NCI-H2107 treated with DMSO at 0.1 percent for 48 hours (cell line): ENCODE results near the gene SDC4.

Source experiments
- DNase-seq: peaks from one replicate; lab custom pipeline; 2025; ENCODE audit not compliant: unreplicated experiment; lab: John Stamatoyannopoulos, UW

The SDC4 gene

DNA sequence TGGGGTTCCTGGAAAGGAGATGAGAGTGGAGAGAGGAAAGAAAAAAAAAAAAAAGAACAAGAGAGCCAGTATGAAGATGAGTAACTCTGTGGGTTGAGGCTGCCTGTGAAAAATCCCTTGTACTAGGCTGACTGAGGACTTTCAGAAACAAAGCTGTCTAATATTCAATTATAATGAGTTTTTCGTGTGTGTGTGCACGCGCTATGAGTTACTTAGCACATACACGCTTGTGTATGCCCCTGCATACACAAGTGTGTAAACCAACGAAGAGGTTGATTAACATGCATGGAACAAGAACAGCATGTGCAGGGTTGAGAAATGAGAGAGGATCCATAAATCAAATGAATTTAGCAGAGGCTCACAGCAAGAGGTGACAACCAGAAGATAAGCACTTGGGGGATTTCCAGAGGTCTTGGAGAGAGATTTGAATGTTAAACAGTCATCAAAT lies 46.4 kb downstream of the SDC4 start:
- no peak for DNase-seq

- DNase-seq: no peak
Measured at GRCh38 chr20:45300961-45301360, 47.3 kb downstream of the SDC4 start.

DNA sequence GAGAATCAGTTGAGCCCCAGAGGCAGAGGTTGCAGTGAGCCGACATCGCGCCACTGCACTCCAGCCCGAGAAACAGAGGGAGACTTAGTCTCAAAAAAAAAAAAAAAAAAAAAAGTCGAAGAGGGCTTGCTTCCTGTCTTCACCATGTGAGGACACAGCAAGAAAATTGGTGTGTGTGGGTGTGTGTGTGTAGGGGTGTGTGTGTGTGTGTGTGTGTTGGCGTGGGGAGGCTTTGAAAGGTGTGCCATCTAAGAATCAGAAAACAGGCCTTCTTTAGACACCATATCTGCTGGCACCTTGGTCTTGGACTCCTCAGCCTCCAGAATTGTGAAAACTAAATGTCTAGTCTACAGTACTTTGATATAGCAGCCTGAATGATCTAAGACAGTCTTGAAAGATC lies 48.4 kb downstream of the SDC4 start:
- DNase-seq: no peak

- DNase-seq: no peak
Measured at GRCh38 chr20:45297786-45298497, 50.3 kb downstream of the SDC4 start.

- no peak for DNase-seq
Measured at GRCh38 chr20:45294659-45295058, 53.6 kb downstream of the SDC4 start.

GRCh38 chr20:45294003-45294368 lies 54.2 kb downstream of the SDC4 start:
- DNase-seq: no peak

DNA sequence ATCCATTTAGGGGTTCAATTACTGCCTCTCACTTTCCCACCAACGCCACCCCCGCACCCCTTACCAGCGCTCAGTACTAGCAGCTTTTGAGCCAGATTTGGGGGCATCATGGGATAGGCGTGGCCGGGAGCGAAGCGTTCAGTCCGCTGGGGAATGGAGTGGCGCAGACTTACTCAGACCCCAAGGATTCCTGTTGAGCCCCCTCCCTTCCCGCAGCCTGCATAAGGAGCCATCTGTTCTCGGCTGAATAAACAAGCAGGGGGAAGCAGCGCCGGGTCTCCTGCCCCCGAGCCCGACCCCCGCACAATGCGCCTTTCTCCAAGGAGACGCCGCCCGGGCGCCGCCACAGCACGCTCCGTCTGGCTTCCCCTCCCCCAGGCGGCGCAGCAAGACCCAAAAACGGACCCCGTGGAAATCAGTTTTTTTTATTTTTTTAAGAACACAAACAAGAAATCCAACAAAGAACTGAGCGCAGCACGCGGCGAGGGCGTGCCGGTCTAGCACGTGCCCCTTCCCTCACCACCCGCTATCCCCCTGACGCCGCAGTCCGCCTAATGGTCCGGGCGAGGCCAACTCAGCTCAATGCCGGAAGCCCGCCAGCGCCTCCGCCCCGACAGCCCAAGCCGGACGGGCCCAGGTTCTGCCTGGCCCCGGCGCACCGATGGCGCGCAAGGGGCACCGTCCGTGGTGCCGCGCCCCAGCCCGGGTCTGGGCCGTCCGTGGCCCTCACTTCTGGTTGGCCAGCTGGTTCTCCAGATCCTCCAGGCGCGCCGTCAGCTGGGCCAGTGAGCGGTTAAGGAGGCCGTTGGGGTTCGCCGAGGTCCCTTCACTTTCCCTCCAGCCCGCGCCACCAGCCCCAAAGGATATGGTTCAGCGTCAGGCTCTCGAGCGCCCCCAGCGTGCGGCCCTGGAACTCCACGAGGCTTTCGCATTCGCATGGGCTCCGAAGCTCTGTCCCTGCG lies 54.9 kb downstream of the SDC4 start:
- DNase-seq: no peak

- no peak for DNase-seq
Measured at GRCh38 chr20:45292343-45292742, 55.9 kb downstream of the SDC4 start.

DNA sequence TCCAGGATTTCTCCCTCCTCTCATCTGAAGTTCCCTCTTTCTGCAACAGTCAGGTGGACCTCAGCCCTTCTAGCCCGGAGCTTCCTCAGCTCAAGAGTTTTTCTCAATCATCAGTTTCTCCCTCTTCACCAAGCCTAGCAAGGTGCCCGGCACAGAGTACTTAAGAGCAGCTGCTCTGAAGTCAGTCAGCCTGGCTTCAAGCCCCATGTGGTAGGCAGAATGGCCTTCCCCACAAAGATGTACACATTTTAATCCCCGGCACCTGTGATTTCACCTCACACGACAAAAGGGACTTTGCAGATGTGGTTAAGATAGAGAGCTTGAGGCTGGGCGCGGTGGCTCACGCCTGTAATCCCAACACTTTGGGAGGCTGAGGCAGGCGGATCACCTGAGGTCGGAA lies 56.7 kb downstream of the SDC4 start:
- no peak for DNase-seq

GRCh38 chr20:45290677-45291355 lies 57.4 kb downstream of the SDC4 start:
- DNase-seq: peak; percentile 37

DNA sequence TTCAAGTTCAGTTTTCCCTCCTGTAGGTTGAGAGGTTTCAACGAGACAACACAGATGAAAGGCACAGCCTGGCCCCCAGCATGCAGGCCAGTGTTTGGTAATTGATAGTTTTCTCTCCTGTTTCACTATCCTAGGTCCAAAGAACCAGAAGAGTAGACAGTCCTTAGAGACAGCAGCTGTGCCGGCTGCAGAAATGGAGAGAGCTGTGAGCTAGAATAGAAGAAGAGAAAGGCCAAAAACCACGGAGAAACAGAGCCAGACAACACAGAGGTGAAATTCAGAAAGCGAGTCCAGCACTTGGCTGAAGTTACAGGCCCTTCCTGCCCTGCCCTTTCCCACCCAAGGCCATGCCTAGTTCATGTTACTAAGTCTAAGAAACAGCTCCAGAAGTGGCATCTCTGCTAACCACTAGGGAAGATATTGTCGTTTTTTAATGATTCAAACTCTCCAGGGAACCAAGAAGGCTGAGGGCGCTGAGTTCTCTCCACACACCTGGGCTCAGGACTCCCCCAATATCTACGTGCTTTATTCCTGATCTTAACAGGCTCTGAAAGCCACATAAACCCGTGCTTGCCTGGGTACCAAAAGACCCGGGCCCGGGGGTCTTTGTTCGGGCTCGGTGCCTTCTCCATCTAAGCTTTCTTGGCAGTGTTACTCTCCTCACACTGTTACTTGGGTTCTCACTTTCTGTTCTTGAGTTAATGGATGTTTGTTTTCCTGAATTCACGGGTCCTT lies 58.1 kb downstream of the SDC4 start:
- DNase-seq: no peak

- DNase-seq: no peak
Measured at GRCh38 chr20:45288860-45289259, 59.4 kb downstream of the SDC4 start.

GRCh38 chr20:45288376-45288775 lies 59.8 kb downstream of the SDC4 start:
- DNase-seq: no peak

DNA sequence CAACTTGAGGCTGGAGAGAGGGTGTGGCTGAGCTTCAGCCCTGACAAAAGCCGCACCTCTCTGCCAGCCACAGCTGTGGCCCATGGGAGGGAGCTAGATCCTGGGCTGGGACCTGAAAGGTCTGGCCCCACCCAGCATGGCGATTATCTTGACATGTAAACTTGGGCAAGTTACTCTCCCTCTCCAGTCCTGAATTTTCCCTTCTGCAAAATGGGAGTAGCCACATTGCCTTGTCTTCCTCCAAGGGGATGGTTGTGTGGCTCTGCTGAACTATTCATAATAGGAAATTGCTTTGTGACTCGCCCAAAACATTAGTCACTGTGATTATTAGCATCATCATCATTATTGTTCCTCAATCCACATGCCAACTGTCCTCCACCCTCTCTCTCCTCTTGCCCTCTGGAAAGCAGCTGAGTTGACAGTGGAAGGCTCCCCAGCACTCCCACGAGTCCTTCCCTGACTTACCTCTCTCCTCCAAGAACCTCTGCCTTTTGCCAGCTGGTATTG lies 64.6 kb downstream of the SDC4 start:
- no peak for DNase-seq

DNA sequence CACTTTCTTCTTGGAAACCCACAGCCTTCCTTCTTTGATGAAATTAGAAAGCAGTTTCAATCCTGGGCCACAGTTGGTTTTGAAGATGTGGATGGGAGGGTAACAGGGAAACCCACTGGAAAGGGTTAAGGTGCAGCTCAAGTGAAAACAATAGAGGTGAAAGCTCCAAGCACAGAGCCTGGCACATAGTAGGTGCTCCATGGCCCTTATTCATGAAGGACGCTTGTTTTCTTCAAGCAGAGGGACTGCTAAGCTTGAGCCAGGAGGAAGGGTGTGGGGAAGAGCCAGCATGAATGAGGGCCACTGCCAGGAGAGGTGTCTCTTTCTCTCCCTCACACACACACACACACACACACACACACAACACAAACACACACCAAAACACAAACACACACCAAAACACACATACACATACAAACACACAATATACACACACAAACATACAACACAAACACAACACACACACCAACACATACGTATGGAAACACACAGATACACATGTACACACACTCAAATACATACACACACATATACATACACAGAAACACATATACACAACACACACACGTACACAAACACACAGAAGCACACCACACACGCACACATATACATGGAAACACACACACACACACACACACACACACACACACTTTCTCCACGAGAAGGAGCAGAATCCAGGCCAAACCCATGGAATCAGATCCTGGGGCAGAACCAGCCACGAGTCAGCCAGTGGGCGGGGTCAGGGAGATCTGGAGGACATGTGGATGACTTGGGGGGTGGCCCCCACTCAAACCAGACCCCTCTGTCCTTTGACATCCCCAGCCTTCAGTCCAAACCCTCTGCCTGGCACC lies 65.3 kb downstream of the SDC4 start:
- DNase-seq: no peak

DNA sequence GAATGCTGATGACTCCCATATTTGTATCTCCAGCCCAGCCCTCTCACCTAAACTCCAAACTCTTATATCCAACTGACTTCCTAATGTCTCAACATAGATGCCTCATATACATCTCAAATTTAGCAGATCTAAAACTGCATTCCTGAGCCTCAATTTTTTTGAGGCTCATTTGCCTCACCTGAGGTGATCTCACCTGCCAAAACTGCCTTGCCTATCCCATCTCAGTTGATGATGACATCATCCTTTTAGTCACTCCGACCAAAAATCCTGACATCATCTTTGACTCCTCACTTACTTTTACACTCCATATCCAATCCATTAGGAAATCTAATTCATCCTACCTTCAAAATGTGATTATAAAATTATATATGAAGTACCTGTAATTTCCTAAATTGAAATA lies 68.2 kb downstream of the SDC4 start:
- no peak for DNase-seq

- no peak for DNase-seq
Measured at GRCh38 chr20:45275338-45275737, 72.9 kb downstream of the SDC4 start.
